Mesothelial cell of epicardium (in vitro differentiated cells): Measurements from ENCODE around the gene MAB21L1. TPM values are rescaled to one million over a fixed set of nuclear protein-coding genes. Genes with fewer than 3 reads are reported as not detected.

Experiments
- DNase-seq, 2 experiments: peaks; one replicate each; pipeline ENCODE4 v3.0.0; 2021; ENCODE audit warnings: low spot score in 2 of 2; ENCODE audit not compliant: unreplicated experiment in 2 of 2
- H3K27ac Mint-ChIP-seq: 2 replicates; pipeline ENCODE4 v1.8.0; 2021; ENCODE audit warnings: mixed read lengths
- H3K27me3 Mint-ChIP-seq: 2 replicates; pipeline ENCODE4 v1.8.0; 2021; ENCODE audit warnings: low read depth, mixed read lengths
- H3K36me3 Mint-ChIP-seq: 2 replicates; pipeline ENCODE4 v1.8.0; 2021; ENCODE audit warnings: mixed read lengths
- H3K4me1 Mint-ChIP-seq: 2 replicates; pipeline ENCODE4 v1.8.0; 2021; ENCODE audit warnings: mixed read lengths
- H3K4me3 Mint-ChIP-seq: 2 replicates; pipeline ENCODE4 v1.8.0; 2021; ENCODE audit warnings: mild to moderate bottlenecking, moderate library complexity, mixed read lengths
- H3K9me3 Mint-ChIP-seq: 2 replicates; pipeline ENCODE4 v1.8.0; 2021; ENCODE audit warnings: mixed read lengths
- CTCF ChIP-seq: fragments of 200-600 bp; sonication (generic); IDR thresholded peaks from one replicate; pipeline ENCODE4 v1.5.0; 2021; ENCODE audit warnings: antibody characterized with exemption; ENCODE audit not compliant: unreplicated experiment
- total RNA-seq: library from RNA; stranded (reverse); gene quantifications from 3 replicates; pipeline ENCODE4 v1.2.1, GENCODE V29; 2021

Gene MAB21L1
- total RNA-seq, 1 donor from 2014 or later, result 0.80 TPM

GRCh38 chr13:35470671-35471661 is 5.5 kb downstream of the MAB21L1 start:
- H3K4me1 Mint-ChIP-seq, result peaks cover 39% of the 10 kb centered on the region
- H3K36me3 Mint-ChIP-seq, result peaks cover 1% of the 10 kb centered on the region
- peak overlapping the region; percentile 56 for H3K27ac Mint-ChIP-seq
- H3K27me3 Mint-ChIP-seq, result peaks cover 75% of the 10 kb centered on the region
- no peaks in the 10 kb centered on the region for H3K9me3 Mint-ChIP-seq
- peak; percentile 26 to 57 for DNase-seq
- H3K4me3 Mint-ChIP-seq, result peak overlapping the region; percentile 68
- no peak for TF ChIP-seq CTCF

GRCh38 chr13:35469806-35470525 is 6.5 kb downstream of the MAB21L1 start:
- TF ChIP-seq CTCF, result no peak
- peaks cover 29% of the 10 kb centered on the region for H3K4me1 Mint-ChIP-seq
- no peak overlapping the region for H3K27ac Mint-ChIP-seq
- H3K4me3 Mint-ChIP-seq, result peak overlapping the region; percentile 68
- H3K9me3 Mint-ChIP-seq, result no peaks in the 10 kb centered on the region
- H3K36me3 Mint-ChIP-seq, result peaks cover 1% of the 10 kb centered on the region
- H3K27me3 Mint-ChIP-seq, result peaks cover 65% of the 10 kb centered on the region
- DNase-seq, result no peak

GRCh38 chr13:35468195-35468594 is 8.3 kb downstream of the MAB21L1 start:
- H3K27me3 Mint-ChIP-seq, result peaks cover 49% of the 10 kb centered on the region
- peaks cover 23% of the 10 kb centered on the region for H3K4me1 Mint-ChIP-seq

GRCh38 chr13:35465371-35465770 is 11.1 kb downstream of the MAB21L1 start:
- Mint-ChIP-seq H3K36me3 (no peaks in the 10 kb centered on the region), H3K27ac (no peak overlapping the region), H3K27me3 (peaks cover 22% of the 10 kb centered on the region), H3K4me1 (peaks cover 11% of the 10 kb centered on the region), H3K9me3 (no peaks in the 10 kb centered on the region), H3K4me3 (no peak overlapping the region)
- no peak for DNase-seq
- TF ChIP-seq CTCF, result no peak

More at GRCh38 chr13:35468195-35468594, 8.3 kb downstream of the MAB21L1 start:
- Mint-ChIP-seq H3K9me3 (no peaks in the 10 kb centered on the region), H3K4me3 (no peak overlapping the region), H3K27ac (no peak overlapping the region), H3K36me3 (peaks cover 1% of the 10 kb centered on the region)
- no peak for TF ChIP-seq CTCF
- DNase-seq, result no peak

- Mint-ChIP-seq H3K27ac (no peak overlapping the region), H3K9me3 (peaks cover 14% of the 10 kb centered on the region), H3K4me3 (no peak overlapping the region), H3K36me3 (peaks cover 15% of the 10 kb centered on the region), H3K27me3 (no peaks in the 10 kb centered on the region), H3K4me1 (no peaks in the 10 kb centered on the region)
- TF ChIP-seq CTCF, result no peak
- DNase-seq, result no peak
Measured at GRCh38 chr13:35460061-35460460, 16.4 kb downstream of the MAB21L1 start.
